NCI-H2227 treated with DMSO at 0.1 percent for 48 hours (cell line): ENCODE measurements around the gene CFD.
"Not testable (repeated sequence)": the region's sequence is repeated elsewhere in the genome, so short reads cannot be mapped to it uniquely, and the experiment has no call there.

Experiments used
- DNase-seq: peaks from one replicate; lab custom pipeline; 2025; lab: John Stamatoyannopoulos, UW

CFD gene

DNA sequence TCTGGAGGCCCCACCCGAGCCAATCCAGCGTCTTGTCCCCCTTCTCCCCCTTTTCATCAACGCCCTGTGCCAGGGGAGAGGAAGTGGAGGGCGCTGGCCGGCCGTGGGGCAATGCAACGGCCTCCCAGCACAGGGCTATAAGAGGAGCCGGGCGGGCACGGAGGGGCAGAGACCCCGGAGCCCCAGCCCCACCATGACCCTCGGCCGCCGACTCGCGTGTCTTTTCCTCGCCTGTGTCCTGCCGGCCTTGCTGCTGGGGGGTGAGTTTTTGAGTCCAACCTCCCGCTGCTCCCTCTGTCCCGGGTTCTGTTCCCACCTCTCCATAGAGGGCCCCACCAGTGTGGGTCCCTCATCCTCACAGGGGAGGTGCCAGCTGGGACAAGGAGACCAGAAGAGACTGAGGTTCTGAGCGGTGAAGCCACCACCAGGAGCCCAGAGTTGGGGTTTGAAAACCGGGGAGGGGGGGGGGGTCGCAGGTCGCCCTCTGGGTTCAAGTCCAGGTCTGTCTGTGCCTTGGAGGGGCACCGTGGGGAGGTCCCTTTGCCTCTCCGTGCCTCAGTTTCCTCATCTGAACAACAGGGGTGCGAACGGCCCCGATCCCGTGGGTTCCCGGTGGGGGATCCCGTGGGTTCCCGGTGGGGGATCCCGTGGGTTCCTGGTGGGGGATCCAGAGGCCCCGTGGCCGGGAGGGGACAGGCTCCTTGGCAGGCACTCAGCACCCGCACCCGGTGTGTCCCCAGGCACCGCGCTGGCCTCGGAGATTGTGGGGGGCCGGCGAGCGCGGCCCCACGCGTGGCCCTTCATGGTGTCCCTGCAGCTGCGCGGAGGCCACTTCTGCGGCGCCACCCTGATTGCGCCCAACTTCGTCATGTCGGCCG is 7.1 kb upstream of the CFD start, which contains the start of gene ELANE:
TSS of gene ELANE (plus strand) at position 168 of the 878 bp plus-strand sequence. CDS start at position 194, 26 bp downstream.
- no peak for DNase-seq

DNA sequence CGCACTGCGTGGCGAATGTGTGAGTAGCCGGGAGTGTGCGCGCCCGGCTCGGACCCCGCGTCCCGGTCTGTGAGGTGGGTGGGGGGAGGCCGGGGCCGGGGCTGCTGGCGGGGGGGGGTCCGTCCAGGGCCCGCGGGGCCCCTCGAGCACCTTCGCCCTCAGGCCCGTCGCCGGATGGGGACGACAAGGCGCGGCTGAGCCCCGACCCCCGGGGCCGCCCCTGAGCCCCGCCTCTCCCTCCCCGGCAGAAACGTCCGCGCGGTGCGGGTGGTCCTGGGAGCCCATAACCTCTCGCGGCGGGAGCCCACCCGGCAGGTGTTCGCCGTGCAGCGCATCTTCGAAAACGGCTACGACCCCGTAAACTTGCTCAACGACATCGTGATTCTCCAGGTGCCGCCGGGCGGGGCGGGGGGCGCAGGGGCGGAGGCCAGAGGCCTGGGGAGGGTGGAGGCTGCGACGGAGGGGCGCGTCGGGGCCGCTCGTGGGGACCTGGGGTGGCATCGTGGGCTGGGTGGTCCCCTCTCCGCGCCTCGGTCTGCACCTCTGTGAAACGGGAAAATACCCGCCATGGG is 6.4 kb upstream of the CFD start:
- DNase-seq: no peak

DNA sequence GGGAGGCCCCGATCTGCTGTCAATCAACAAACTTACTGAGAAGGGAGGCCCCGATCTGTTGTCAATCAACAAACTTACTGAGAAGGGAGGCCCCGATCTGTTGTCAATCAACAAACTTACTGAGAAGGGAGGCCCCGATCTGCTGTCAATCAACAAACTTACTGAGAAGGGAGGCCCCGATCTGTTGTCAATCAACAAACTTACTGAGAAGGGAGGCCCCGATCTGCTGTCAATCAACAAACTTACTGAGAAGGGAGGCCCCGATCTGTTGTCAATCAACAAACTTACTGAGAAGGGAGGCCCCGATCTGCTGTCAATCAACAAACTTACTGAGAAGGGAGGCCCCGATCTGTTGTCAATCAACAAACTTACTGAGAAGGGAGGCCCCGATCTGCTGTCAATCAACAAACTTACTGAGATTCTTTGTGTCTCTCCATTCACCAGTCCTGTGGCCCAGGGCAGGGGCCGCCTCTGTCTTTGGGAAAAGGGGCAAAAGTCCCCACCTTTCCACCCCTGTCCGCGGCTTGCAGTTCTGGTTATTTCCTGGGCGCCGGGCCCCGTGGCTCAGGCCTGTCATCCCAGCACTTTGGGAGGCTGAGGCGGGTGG is 5.7 kb upstream of the CFD start:
- not testable (repeated sequence) for DNase-seq

DNA sequence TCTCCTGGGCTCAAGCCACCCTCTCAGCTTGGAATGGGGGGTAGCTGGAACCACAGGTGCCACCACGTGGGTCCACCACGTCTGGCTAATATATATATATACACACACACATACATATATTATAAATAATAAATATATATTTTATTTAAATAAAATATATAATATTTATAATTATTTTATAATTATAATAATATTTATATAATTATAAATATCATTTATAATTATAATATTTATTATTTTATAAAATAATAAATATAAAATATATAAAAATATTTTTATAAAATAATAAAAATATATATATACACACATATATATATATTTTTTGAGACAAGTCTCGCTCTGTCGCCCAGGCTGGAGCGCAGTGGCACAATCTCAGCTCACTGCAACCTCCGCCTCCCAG is 4.9 kb upstream of the CFD start:
- no peak for DNase-seq

DNA sequence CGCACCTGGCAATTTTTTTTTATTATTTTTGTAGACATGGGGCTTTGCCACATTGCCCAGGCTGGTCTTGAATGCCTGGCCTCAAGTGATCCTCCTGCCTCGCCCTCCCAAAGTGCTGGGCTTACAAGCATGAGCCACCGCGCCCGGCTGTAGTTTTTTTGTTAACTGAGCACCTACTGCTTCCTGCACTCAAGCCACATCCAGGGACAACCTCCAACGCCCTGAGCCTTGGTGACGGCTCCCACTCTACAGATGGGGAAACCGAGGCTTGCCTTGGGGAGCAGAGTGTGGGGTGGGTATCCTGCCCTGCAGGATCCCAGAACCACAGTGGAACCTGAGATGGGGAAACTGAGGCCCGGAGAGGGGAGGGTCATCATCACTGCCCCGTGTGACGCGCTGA is 4.3 kb upstream of the CFD start:
- no peak for DNase-seq

DNA sequence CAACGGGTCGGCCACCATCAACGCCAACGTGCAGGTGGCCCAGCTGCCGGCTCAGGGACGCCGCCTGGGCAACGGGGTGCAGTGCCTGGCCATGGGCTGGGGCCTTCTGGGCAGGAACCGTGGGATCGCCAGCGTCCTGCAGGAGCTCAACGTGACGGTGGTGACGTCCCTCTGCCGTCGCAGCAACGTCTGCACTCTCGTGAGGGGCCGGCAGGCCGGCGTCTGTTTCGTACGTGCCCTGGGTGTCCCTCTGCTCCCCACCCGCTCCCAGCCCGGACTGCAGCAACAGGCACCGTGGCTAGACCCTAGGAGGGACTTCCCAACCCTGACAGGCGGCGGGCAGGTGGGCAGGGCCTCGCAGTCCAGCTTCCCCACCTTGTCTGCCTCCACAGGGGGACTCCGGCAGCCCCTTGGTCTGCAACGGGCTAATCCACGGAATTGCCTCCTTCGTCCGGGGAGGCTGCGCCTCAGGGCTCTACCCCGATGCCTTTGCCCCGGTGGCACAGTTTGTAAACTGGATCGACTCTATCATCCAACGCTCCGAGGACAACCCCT is 3.8 kb upstream of the CFD start:
- DNase-seq: no peak

DNA sequence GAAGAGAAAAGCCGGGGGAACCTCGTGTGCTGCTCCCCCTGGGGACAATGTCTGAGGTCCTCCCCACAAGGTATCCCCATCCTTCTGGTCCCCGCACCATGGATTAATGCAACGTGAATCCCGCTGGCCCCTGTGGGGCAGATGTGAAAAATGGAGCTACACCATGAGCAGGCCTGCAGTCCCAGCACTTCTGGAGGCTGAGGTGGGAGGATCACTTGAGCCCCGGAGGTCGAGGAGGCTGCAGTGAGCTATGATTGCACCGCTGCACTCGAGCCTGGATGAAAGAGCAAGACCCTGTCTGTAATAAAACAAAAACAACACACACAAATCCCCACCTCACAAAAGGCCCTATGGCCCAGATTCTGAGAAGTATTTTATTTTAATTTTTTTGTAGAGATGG is 1.2 kb upstream of the CFD start:
- no peak for DNase-seq

DNA sequence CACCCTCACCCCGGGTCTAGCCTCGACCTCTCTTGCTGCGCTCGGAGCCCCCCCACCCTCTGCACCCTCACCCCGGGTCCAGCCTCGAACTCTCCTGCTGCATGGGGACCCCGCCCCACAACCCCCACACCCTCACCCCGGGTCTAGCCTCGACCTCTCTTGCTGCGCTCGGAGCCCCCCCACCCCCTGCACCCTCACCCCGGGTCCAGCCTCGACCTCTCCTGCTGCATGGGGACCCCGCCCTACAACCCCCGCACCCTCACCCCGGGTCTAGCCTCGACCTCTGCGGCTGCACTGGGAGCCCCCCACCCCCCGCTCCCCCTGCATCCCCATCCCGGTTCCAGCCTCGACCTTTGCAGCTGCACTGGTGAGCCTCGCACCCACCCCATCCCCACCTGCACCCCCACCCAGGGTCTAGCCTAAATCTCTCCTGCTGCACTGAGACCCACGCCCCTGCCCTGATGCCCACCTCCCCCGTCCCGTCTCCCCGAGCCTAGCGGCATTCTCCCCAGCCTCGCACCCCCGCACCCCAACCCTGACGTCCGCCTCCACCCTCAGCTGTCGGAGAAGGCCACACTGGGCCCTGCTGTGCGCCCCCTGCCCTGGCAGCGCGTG is 1.8 kb downstream of the CFD start:
- DNase-seq: no peak

DNA sequence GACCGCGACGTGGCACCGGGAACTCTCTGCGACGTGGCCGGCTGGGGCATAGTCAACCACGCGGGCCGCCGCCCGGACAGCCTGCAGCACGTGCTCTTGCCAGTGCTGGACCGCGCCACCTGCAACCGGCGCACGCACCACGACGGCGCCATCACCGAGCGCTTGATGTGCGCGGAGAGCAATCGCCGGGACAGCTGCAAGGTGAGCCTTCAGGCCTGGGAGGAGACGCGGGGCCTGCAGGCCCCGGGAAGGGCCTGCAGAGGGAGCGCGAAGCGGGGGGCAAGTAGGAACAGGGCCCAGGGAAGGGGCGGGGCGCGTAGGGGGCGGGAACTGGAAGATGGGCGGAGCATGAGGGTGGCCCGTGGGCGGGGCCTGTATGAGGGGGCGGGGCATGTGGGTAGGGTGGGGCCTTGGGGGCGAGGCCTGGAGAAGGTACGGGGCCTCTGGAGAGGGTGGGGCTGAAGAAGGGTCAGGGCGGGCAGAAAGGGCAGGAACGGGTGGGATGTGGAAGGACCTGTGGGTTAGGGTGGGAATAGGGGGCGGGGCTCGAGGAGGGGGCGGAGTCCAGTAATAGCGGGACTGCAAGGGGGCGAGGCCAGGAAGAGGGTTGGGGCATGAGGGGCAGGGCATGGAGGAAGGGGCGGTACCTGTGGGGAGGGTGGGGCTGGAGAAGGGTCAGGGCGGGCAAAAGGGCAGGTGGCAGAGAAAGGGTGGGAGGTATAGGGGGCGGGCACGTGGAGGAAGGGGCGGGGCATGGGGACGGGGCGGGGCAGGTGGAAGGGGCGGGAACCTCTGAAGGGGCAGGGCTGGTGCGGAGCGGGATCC is 2.5 kb downstream of the CFD start:
- DNase-seq: no peak

DNA sequence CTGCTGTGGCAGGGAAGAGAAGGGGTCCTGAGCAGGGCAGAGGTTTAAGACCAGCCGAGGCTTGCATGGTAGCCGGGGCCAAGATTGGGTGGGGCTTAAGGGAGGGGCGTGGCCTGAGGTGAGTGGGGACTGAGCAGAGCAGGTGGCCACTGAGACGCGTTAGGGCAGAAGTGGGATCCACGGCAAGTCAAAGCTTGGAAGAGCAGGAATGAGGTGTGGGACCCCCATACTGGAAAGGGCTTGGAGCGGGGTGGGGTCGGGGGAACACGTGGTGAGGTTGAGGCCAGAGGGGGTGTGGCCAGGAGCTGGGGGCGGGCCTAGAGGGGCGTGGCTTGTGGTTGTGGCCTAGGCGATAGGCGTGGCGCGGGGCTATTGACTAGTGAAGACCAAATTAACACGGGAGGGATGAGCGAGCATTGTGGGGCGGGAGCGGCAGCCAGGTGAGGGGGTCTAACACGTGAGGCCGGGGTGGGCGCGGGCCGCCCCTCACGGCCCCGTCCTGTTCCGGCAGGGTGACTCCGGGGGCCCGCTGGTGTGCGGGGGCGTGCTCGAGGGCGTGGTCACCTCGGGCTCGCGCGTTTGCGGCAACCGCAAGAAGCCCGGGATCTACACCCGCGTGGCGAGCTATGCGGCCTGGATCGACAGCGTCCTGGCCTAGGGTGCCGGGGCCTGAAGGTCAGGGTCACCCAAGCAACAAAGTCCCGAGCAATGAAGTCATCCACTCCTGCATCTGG is 3.3 kb downstream of the CFD start:
- DNase-seq: no peak

DNA sequence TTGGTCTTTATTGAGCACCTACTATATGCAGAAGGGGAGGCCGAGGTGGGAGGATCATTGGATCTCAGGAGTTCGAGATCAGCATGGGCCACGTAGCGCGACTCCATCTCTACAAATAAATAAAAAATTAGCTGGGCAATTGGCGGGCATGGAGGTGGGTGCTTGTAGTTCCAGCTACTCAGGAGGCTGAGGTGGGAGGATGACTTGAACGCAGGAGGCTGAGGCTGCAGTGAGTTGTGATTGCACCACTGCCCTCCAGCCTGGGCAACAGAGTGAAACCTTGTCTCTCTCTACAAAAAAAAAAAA is 3.8 kb downstream of the CFD start:
- no peak for DNase-seq

DNA sequence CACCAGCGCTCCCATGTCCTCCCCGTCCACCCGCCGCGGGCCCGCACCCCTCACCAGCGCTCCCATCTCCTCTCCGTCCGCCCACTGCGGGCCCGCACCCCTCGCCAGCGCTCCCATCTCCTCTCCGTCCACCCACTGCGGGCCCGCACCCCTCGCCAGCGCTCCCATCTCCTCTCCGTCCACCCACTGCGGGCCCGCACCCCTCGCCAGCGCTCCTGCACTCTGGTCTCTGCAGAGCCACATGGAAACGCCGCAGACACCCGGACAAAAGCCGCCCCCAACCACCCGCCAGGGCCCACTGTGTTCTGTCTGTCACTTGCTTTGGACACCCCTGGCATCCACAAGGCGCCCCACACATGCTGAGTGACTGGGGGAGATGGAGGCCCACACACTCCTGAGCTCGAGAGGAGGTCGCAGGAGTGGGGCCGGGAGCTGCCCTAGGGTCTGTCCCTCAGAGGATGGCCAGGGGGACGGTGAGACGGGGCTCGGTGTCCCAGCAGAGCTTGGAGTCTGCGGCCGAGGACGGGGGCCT is 7.4 kb downstream of the CFD start:
- DNase-seq: no peak

DNA sequence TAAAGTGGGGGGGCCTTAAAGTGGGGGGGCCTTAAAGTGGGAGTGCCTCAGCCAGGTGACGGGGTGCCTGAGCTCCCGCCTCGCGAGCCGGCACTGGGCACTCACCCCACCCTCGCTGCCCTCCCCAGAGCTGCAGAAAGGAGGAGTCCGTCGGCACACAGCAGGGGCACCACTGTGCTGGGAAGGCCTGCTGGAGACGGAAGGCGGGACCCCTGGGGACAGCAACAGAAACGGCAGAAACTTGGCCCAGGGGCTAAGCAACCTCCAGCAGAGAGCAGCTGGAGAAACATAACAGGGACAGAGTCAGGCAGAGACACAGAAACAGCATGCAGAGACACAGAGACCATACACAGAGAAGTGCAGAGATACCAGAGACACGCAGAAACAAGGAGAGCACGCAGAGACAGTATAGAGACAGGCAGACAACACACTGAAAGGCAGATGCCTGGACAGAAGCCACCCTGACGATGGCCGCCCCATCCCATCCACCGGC is 7.9 kb downstream of the CFD start:
- no peak for DNase-seq

DNA sequence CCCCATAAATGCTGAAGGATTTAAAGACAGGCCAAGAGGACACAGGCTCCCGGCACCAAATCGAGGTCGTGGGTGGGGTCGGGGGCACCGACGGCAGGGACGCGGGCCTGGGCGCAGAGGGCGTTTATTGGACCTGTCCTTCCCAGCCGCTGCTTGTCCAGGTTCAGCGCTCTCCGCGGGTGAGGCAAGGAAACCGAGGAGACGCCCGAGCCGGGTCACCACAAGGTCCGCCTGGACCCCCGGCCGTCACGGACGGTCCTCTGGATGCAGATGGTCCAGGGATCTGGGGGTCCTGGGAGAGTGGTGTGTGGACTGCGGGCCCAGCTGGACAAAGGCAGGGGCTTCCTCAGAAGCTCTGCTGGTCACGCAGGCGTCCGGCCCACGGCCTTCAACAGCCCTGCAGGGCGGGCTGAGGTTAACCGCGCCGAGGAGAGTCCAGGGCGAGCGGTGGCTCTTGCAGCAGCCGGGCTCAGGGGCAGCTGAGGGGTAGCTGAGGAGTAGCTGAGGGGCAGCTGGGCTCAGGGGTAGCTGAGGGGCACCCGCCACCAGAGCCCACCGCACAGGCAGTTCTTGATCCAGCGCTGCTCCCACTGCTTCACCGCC is 8.5 kb downstream of the CFD start:
- DNase-seq: no peak

DNA sequence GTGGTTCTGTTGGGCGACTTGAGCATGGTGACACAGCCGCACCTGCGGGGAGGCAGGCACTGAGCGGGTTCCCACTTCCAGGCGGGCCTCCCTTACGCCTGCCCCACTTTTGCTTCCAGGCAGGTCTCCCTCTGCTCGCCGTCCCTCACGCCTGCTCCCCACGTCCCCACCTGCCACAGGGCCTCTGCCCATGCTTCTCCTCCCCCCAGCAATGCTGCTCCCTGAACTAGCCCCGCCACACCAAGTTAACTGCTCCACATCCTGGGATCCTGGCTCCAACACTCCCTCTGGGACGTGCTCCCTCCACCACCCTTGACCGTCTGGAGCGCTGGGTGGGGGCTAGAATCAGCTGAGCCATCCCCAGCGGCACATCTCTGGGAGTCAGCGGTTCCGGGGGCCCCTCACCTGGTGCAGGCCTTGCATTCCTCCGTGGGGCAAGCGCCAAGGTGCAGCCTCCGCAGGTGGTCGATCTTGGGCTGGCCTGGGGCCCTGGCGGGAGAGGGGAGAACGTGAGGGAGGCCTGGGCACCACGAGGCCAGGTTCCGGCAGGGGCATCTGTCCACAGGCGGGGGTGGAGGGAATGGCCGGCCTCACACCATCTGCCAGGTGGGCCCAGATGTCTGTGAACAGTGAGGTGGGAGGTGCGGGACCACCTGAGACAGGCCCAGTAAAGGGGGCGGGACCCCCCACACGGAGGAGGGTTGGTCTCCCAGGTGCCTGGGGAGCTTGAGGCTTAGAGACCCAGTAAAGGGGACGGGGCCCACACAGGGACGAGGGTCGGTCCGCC is 9.2 kb downstream of the CFD start:
- DNase-seq: no peak

DNA sequence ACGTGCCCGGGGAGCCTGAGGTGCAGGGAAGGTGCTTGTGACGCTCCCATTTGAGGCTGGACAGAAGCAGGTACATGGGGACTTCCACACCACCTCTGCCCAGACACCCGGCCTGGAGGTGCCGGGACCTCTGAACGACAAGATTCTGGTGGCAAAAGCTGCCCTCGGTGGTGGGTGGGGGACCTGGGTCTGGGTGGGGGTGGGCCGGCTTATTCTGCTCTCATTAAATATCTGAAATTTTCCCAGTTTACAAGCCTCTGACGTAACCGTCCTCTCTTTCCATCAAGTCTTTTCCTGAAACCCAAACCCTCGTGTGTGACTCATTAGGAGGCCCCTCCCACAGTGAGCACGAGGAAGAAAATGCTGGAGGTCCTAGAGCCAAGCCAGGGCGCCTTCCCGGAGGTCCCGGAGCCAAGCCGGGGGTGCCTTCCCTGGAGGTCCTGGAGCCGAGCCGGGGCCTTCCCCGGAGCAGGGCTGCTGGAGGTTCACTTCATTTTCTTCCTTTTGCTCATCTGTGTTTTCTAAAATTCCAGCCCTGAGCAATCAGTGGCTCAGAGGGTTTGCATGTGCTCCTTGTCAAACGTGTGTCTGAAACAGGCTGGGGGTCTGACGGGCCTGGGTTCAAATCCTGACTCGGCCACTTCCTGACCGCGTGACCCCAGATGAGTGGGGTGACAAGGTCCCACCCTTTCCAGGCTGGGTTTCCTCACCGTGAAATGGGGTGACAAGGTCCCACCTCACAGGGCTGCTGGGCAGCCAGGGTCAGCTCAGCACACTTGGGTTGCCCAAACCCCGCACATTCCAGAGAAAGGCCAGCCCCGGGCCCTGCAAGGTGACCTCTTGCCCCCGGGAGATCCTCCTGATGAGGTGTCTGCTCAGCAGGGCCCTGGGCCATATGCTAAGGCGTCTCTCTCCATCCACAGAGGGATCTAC is 10.0 kb downstream of the CFD start:
- no peak for DNase-seq

DNA sequence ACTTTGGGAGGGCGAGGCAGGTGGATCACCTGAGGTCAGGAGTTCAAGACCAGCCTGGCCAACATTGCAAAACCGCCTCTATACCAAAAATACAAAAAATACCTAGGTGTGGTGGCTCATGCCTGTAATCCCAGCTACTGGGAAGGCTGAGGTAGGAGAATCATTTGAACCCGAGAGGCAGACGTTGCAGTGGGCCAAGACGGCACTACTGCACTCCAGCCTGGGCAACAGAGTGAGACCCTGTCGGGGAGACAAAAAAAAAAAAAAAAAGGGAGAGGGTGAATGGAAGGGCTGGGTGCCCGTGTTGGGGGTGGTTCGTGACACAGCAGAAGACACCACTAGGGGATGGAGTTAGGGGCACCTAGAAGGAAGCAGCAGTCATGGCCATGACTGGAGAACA is 10.8 kb downstream of the CFD start:
- DNase-seq: no peak

DNA sequence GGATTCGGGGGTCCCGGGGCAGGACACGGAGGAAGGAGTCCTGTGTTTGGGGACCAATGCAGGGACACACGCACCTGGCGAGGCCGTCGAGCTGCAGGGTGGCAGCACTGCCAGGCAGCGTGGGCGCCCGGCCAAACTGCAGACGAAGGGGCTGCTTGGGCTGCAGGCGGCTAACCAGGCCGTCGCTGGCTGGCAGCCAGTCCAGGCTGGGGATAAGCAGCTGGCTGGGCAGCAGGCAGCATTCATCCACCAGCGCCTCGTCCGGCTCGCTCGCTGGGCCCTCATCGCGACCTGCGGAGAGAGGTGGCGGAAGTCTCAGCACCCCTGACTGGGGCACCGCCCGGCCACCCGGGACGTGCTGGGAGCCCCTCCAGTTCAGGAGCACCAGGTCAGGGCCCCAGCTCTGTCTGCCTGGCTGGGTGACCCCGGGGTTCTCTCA is 11.5 kb downstream of the CFD start:
- no peak for DNase-seq
